Measurements from ENCODE around the gene NBPF4.
"Not testable (repeated sequence)": the region's sequence is repeated elsewhere in the genome, so short reads cannot be mapped to it uniquely, and the experiment has no call there.

The NBPF4 gene

DNA sequence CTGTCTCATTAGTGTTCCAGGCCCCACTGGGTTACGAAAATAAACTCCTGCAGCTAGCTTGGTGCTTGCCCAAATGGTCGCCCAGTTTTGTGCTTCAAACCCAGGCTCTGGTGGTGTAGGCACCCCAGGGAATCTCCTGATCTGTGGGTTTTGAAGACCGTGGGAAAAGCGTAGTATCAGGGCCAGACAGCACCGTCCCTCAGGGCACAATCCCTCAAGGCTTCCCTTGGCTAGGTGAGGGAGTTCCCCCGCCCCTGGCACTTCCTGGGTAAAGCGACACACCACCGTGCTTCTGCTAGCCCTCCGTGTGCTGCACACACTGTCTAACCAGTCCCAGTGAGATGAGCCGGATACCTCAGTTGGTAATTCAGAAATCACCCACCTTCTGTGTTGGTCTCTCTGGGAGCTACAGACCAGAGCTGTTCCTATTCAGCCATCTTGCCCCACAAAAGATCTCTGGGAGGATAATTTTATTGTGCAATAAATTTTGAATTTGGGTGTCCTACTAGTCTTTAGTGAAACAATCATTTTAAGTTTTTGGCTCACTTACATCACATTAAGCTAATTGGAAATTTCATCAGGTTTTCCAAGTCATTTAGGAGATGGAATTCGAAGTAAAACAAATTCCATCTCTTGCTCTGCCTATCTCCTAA, 34.3 kb downstream of the NBPF4 start:
- Histone ChIP-seq H3K4me3 (ENCODE audit: insufficient read depth, low read length, poor library complexity, severe bottlenecking) (no peak overlapping the region), H3K9me3 (ENCODE audit: insufficient read depth, low read length) (no peaks in the 10 kb centered on the region), H3K79me2 (ENCODE audit: insufficient read depth, low read length) (no peaks in the 10 kb centered on the region), H3K4me2 (ENCODE audit: low read depth, low read length, poor library complexity, severe bottlenecking) (no peak overlapping the region), H3K36me3 (ENCODE audit: low read length) (no peaks in the 10 kb centered on the region), H3K27me3 (ENCODE audit: low read length) (no peaks in the 10 kb centered on the region), H3K27ac (ENCODE audit: low read depth, low read length) (no peak overlapping the region), H3F3A (ENCODE audit: insufficient read depth) (no peaks in the 10 kb centered on the region), H3K9me2 (replicated peaks; ENCODE audit: insufficient read depth, low read length) (no peaks in the 10 kb centered on the region), H3K9ac (ENCODE audit: low read length) (no peak overlapping the region), H4K20me1 (ENCODE audit: low read depth, low read length) (no peaks in the 10 kb centered on the region), H2AFZ (ENCODE audit: low read depth, low read length, severe bottlenecking) (no peak overlapping the region)
- no peak for TF ChIP-seq EZH2phosphoT487 (conservative IDR thresholded peaks at IDR 0.05; ENCODE audit: low read length)
- TF ChIP-seq, protein P1, sequence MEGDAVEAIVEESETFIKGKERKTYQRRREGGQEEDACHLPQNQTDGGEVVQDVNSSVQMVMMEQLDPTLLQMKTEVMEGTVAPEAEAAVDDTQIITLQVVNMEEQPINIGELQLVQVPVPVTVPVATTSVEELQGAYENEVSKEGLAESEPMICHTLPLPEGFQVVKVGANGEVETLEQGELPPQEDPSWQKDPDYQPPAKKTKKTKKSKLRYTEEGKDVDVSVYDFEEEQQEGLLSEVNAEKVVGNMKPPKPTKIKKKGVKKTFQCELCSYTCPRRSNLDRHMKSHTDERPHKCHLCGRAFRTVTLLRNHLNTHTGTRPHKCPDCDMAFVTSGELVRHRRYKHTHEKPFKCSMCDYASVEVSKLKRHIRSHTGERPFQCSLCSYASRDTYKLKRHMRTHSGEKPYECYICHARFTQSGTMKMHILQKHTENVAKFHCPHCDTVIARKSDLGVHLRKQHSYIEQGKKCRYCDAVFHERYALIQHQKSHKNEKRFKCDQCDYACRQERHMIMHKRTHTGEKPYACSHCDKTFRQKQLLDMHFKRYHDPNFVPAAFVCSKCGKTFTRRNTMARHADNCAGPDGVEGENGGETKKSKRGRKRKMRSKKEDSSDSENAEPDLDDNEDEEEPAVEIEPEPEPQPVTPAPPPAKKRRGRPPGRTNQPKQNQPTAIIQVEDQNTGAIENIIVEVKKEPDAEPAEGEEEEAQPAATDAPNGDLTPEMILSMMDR (IDR thresholded peaks at IDR 0.05; ENCODE audit: insufficient read depth, low read length, poor library complexity, severe bottlenecking): no peak

- Histone ChIP-seq H3F3A (ENCODE audit: insufficient read depth) (no peaks in the 10 kb centered on the region), H4K20me1 (ENCODE audit: low read depth, low read length) (no peaks in the 10 kb centered on the region), H3K79me2 (ENCODE audit: insufficient read depth, low read length) (no peaks in the 10 kb centered on the region), H3K36me3 (ENCODE audit: low read length) (no peaks in the 10 kb centered on the region), H2AFZ (ENCODE audit: low read depth, low read length, severe bottlenecking) (no peak overlapping the region), H3K9me2 (replicated peaks; ENCODE audit: insufficient read depth, low read length) (no peaks in the 10 kb centered on the region), H3K27me3 (ENCODE audit: low read length) (no peaks in the 10 kb centered on the region), H3K27ac (ENCODE audit: low read depth, low read length) (no peak overlapping the region), H3K9me3 (ENCODE audit: insufficient read depth, low read length) (no peaks in the 10 kb centered on the region), H3K9ac (ENCODE audit: low read length) (no peak overlapping the region), H3K4me2 (ENCODE audit: low read depth, low read length, poor library complexity, severe bottlenecking) (no peak overlapping the region), H3K4me3 (ENCODE audit: insufficient read depth, low read length, poor library complexity, severe bottlenecking) (no peak overlapping the region)
- no peak for TF ChIP-seq EZH2phosphoT487 (conservative IDR thresholded peaks at IDR 0.05; ENCODE audit: low read length)
- TF ChIP-seq, protein P1 (IDR thresholded peaks at IDR 0.05; ENCODE audit: insufficient read depth, low read length, poor library complexity, severe bottlenecking): no peak
These were observed 35.0 kb downstream of the NBPF4 start for GRCh38 chr1:108208724-108209446.

- H3K9me2 ChIP-seq (replicated peaks; ENCODE audit: insufficient read depth, low read length); H3K4me3 ChIP-seq (ENCODE audit: insufficient read depth, low read length, poor library complexity, severe bottlenecking); H2AFZ ChIP-seq (ENCODE audit: low read depth, low read length, severe bottlenecking); H3K27me3 ChIP-seq (ENCODE audit: low read length); H3K27ac ChIP-seq (ENCODE audit: low read depth, low read length); H4K20me1 ChIP-seq (ENCODE audit: low read depth, low read length); H3K9me3 ChIP-seq (ENCODE audit: insufficient read depth, low read length); H3K9ac ChIP-seq (ENCODE audit: low read length); H3K36me3 ChIP-seq (ENCODE audit: low read length); H3K79me2 ChIP-seq (ENCODE audit: insufficient read depth, low read length); H3K4me2 ChIP-seq (ENCODE audit: low read depth, low read length, poor library complexity, severe bottlenecking): not testable (repeated sequence)
- 0 out of 2 replicates have a peak, but pooled peaks cover 10% of the 10 kb centered on the region for H3F3A ChIP-seq (ENCODE audit: insufficient read depth)
These were observed 40.3 kb downstream of the NBPF4 start for GRCh38 chr1:108203582-108203981.

- Histone ChIP-seq H3K4me2 (ENCODE audit: low read depth, low read length, poor library complexity, severe bottlenecking) (no peak overlapping the region), H3K9me2 (replicated peaks; ENCODE audit: insufficient read depth, low read length) (no peaks in the 10 kb centered on the region), H4K20me1 (ENCODE audit: low read depth, low read length) (no peaks in the 10 kb centered on the region), H3K79me2 (ENCODE audit: insufficient read depth, low read length) (no peaks in the 10 kb centered on the region), H3K9me3 (ENCODE audit: insufficient read depth, low read length) (no peaks in the 10 kb centered on the region), H3K36me3 (ENCODE audit: low read length) (no peaks in the 10 kb centered on the region), H3F3A (ENCODE audit: insufficient read depth) (0 out of 2 replicates have a peak, but pooled peaks cover 11% of the 10 kb centered on the region), H2AFZ (ENCODE audit: low read depth, low read length, severe bottlenecking) (no peak overlapping the region), H3K4me3 (ENCODE audit: insufficient read depth, low read length, poor library complexity, severe bottlenecking) (no peak overlapping the region), H3K27ac (ENCODE audit: low read depth, low read length) (no peak overlapping the region), H3K27me3 (ENCODE audit: low read length) (no peaks in the 10 kb centered on the region), H3K9ac (ENCODE audit: low read length) (no peak overlapping the region)
- TF ChIP-seq, protein P1 (IDR thresholded peaks at IDR 0.05; ENCODE audit: insufficient read depth, low read length, poor library complexity, severe bottlenecking): no peak
- TF ChIP-seq EZH2phosphoT487 (conservative IDR thresholded peaks at IDR 0.05; ENCODE audit: low read length): no peak
These were observed 42.2 kb downstream of the NBPF4 start for GRCh38 chr1:108201687-108202086.

All from SU-DHL-6 (cell line).